ENCODE results near the gene ZNF234. TPM values are rescaled to one million over a fixed set of nuclear protein-coding genes. Genes with fewer than 3 reads are reported as not detected.
"Not testable (repeated sequence)": the region's sequence is repeated elsewhere in the genome, so short reads cannot be mapped to it uniquely, and the experiment has no call there.

ZNF234 gene
- total and polyA plus RNA-seq, 2 of the 8 experiments (the other 6 are each of a cell fraction or from before 2014, with no cell fraction given): 1.9 to 12.3 TPM

- CTCF ChIA-PET (ENCODE audit: partially characterized antibody); H2AK5ac ChIP-seq (ENCODE audit: low read depth, low read length); H3K4me1 ChIP-seq (replicated peaks in 1 of 4; ENCODE audit: control insufficient read depth in 3 of 4, insufficient read depth in 4 of 4, low read length in 3 of 4); H3K9ac ChIP-seq (replicated peaks in 1 of 4; ENCODE audit: extremely low read depth in 1 of 4, low read depth in 3 of 4, low read length in 3 of 4); H4K20me1 ChIP-seq (replicated peaks in 1 of 2; ENCODE audit: control insufficient read depth in 1 of 2, insufficient read depth in 2 of 2, low read length in 2 of 2); H3K79me2 ChIP-seq (ENCODE audit: control insufficient read depth in 1 of 2, insufficient read depth in 2 of 2, low read length in 2 of 2); H3K23ac ChIP-seq (ENCODE audit: insufficient read length); H3K4ac ChIP-seq (replicated peaks; ENCODE audit: insufficient read length, low read depth, low read length); H4K91ac ChIP-seq (replicated peaks; ENCODE audit: insufficient read length, low read length); H3K23me2 ChIP-seq (ENCODE audit: low read depth, low read length); H2AFZ ChIP-seq (ENCODE audit: low read length); H2BK120ac ChIP-seq (replicated peaks; ENCODE audit: low read depth, low read length); H3K18ac ChIP-seq (ENCODE audit: extremely low read depth, low read length); H2BK20ac ChIP-seq (ENCODE audit: low read length); H3K27ac ChIP-seq (ENCODE audit: low read depth, low read length); H2BK12ac ChIP-seq (ENCODE audit: low read depth, low read length); H3K14ac ChIP-seq (ENCODE audit: insufficient read length); H3K9me3 ChIP-seq (ENCODE audit: insufficient read depth in 2 of 2, low read depth in 1 of 2, low read length in 1 of 2); H4K5ac ChIP-seq (ENCODE audit: insufficient read length, low read depth, low read length); H3K56ac ChIP-seq (replicated peaks; ENCODE audit: insufficient read length, low read depth, low read length); H2BK5ac ChIP-seq (ENCODE audit: low read depth, low read length); H2BK15ac ChIP-seq (ENCODE audit: low read length); H3K79me1 ChIP-seq (ENCODE audit: low read depth, low read length); H3K4me3 ChIP-seq (ENCODE audit: extremely low read depth in 1 of 4, insufficient read depth in 2 of 4, low read depth in 3 of 4, low read length in 4 of 4); FAIRE-seq; POLR2A ChIA-PET (ENCODE audit: partially characterized antibody); H3K27me3 ChIP-seq (replicated peaks in 1 of 4; ENCODE audit: control insufficient read depth in 3 of 4, extremely low read depth in 1 of 4, insufficient read depth in 3 of 4, low read length in 3 of 4); H3K4me2 ChIP-seq (ENCODE audit: insufficient read depth in 1 of 2, low read depth in 2 of 2, low read length in 2 of 2); H4K8ac ChIP-seq (ENCODE audit: extremely low read depth, insufficient read depth, low read length); DNase-seq (ENCODE audit: low read depth in 1 of 2, low spot score in 2 of 2): not testable (repeated sequence)
- peaks cover 0 to 17% (median 9%) of the 10 kb centered on the region in 4 experiments; a peak in 5 of 8 replicates for H3K36me3 ChIP-seq (ENCODE audit: control insufficient read depth in 2 of 4, insufficient read depth in 4 of 4, low read length in 3 of 4)
- WGBS, 2 experiments (ENCODE audit: extremely low coverage in 1 of 2, insufficient coverage in 1 of 2, insufficient read length in 1 of 2, insufficient replicate concordance in 2 of 2, low coverage in 1 of 2, low lambda C conversion rate in 2 of 2, missing lambda C conversion rate in 1 of 2): 80% methylated on average over 4 of the region's 4 CpGs; no CpG with 5 or more reads in 1 of the 2 experiments
Measured at GRCh38 chr19:44121162-44121561, 20.2 kb upstream of the ZNF234 start.
